GM04504 (cell line): ENCODE data around the gene RPS2.

Experiments
- DNase-seq: peaks from one replicate; pipeline ENCODE4 v3.0.0-alpha.2; 2012; ENCODE audit warnings: low read depth

Gene RPS2

DNA sequence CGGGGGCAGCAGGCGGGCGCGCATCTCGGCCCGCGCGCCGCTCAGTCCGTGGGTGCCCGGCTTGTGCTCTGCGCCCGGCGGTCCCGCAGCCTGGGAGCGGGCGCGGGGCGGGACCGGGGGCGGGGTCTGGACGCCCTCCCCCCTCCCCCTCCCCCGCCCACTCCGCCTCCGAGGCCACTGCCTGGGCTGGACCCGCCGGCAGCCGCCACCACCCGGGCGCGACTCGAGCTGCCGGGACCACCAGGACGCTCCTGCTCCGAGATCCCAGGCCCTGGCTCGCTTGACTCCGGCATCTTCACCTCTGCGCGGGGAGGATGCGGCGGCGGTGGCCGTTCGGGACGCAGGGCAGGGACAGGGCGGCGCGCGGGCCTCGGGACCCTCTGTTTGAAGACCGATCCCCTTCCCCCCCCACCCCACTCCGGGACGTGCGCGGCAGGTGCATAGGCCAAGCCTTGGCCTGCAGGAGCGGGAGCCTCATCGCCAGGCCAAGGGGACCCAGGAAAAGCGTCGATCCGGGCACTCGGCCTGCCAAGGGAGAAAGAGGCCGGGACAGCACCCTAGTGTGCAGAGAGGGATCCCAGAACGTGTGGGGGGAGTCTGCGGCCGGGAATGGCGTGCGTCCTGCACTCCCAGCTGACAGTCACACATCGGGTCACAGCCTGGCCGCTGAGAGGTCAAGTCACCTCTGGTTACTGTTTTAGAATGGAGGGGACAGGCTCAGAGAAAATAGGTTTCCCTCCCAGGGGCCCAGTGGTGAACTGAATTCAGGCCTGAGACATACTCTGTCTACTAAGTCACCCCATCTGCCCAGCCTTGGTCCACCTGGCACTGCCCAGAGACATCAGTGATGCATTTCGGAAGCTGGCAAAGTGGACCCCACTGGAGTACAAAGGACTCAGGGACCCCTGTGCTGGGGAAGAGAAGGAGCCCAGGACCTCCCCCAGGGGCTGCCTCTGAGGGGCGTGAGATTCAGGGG is 46.0 kb downstream of the RPS2 start, which contains the start of gene HS3ST6:
Gene HS3ST6 (minus strand): TSS at position 65 of the 976 bp plus-strand sequence. CDS start 92 bp downstream, outside the sequence.
- DNase-seq, result no peak

- no peak for DNase-seq
Observed at GRCh38 chr16:1917665-1918350, 46.8 kb downstream of the RPS2 start.

GRCh38 chr16:1917056-1917664 is 47.5 kb downstream of the RPS2 start:
- DNase-seq, result no peak

DNA sequence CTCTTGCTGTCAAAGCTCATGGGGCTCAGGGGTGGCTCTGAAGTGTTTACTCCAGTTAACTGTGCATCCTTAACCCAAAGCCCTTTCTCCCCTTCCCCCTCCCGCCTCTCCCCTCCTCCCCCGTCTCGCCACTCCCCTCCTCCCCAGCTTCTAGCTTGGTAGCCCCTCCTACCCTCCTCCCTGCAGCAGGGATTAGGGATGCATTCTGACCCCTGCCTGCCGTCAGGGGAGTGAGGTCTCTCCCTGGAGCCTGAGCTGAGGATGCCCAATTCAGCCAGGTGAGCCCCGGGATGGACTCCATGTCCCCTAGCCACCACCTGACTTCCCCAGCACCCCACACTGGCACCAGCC is 48.0 kb downstream of the RPS2 start:
- DNase-seq, result no peak

- DNase-seq, result no peak
Observed at GRCh38 chr16:1915732-1916639, 48.6 kb downstream of the RPS2 start.

DNA sequence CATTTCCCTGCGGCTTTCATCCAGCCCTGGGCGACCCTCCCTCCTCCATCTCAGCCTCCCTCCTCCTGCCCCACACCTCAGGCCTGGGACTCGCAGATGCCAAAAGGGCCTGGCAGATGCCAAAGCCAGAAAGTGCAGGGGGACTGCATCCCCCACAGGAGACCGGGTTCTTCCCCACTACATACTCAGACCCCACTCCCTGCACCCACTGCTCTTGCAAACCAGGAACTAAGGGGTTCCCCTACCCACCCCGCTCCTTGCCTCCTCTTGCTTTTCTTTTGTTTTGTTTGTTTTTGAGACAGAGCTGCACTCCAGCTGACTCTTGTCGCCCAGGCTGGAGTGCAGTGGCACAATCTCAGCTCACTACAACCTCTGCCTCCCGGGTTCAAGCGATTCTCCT is 49.6 kb downstream of the RPS2 start:
- DNase-seq, result no peak

- DNase-seq, result no peak
Observed at GRCh38 chr16:1914084-1914608, 50.5 kb downstream of the RPS2 start.

DNA sequence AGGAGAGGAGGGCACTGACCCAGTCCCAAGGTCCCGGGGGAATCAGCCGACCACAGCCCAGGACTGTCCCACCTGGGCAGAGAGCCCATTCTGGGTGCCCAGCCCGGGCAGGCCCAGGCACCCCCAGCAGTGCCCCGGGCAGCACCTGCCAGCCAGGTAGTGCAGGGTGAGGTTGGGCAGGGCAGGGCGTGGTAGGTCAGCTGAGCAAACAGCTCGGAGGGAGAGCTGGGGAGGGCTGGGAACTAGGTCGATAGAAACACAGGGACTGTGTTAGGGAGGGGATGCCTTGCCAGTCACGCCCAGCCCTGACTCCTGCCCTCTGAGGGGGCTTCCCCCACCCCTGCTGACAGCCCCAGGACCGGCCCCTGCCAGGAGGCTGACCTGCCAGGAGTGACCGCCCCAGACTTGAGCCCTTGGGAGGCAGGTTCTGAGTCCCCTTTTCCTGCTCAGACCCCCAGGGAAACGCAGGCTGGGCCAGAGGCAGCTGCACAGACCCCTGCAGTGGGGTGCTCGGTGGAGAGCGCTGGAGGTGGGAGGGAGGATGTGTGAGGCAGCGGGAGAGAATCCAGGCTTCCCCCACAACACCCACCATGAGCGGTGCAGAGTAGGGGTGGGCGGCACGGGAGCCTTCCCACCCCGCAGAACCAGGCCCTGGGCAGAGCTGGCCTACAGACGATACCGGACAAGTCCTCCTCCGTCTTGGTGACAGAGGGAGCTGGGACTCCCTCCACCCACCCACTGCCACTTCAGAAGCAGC is 51.1 kb downstream of the RPS2 start:
- DNase-seq, result no peak

DNA sequence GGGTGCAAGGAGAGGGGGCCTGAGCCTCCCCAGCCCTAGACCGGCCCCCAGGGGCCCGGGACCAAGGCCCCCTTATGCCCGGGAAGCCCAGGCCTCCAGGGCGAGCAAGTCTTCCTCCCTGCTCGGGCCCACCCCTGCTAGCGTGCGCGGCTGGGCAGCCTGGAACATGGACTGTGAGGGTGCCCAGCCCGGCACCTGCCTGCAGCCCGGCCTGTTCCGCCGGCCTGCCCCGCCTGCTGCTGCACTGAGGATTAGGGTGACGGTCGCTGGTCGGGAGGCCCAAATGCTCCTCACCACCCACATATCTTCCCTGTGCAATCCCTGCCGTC is 52.4 kb downstream of the RPS2 start:
- DNase-seq, result no peak
